Activated naive CD4-positive, alpha-beta T cell treated with anti-CD3 and anti-CD28 coated beads, Interleukin-2, amount 10 ng/mL, durations not matched to agents 7 days and 5 days (primary cell): Measurements from ENCODE around the gene ZBTB46.
"Not testable (repeated sequence)": the region's sequence is repeated elsewhere in the genome, so short reads cannot be mapped to it uniquely, and the experiment has no call there.

Experiments used
- CTCF ChIA-PET: fragments of 350-600 bp; sonication (Branson Sonifier 250); formaldehyde crosslinking; loops from one replicate; lab custom pipeline; 2021; ENCODE audit warnings: antibody characterized with exemption; lab: Charles Lee
- DNase-seq: peaks from one replicate; pipeline ENCODE4 v3.0.0-alpha.2; 2020
- H3K27ac Mint-ChIP-seq: one replicate; pipeline ENCODE4 v1.8.0; 2021; ENCODE audit warnings: mild to moderate bottlenecking, moderate library complexity, mixed read lengths
- H3K27me3 Mint-ChIP-seq: one replicate; pipeline ENCODE4 v1.8.0; 2021; ENCODE audit warnings: mild to moderate bottlenecking, mixed read lengths
- H3K36me3 Mint-ChIP-seq: one replicate; pipeline ENCODE4 v1.8.0; 2021; ENCODE audit warnings: mixed read lengths
- H3K4me1 Mint-ChIP-seq: one replicate; pipeline ENCODE4 v1.8.0; 2021; ENCODE audit warnings: mixed read lengths
- H3K4me3 Mint-ChIP-seq: one replicate; pipeline ENCODE4 v1.8.0; 2021; ENCODE audit warnings: mild to moderate bottlenecking, moderate library complexity, mixed read lengths
- H3K9me3 Mint-ChIP-seq: one replicate; pipeline ENCODE4 v1.8.0; 2021; ENCODE audit warnings: mixed read lengths

The ZBTB46 gene

DNA sequence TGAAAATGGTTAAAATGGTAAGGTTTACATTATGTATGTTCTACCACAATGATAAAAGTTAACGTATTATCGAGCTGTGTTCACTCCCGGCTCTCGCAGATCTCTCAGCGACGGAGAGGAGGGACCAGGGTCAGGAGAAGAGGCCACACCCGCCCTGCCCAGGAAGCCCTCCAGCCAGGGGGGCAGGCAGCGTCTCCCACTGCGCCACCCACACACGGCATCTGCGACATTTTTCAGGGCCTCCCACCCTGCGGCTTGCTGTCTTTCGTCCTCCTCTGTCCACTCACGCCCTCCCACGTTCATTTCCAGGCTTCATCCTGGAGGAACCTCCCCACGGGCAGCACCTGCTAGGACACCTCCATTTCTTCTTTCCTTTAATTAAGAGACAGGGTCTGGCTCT is 43.3 kb downstream of the ZBTB46 start:
- Mint-ChIP-seq H3K27me3 (peaks cover 8% of the 10 kb centered on the region), H3K36me3 (no peaks in the 10 kb centered on the region), H3K27ac (no peak overlapping the region), H3K4me1 (peaks cover 6% of the 10 kb centered on the region), H3K4me3 (no peak overlapping the region), H3K9me3 (no peaks in the 10 kb centered on the region)
- CTCF ChIA-PET, result interaction anchor here (2.2 kb wide), 1 partner anchor 81 kb away, joined by 8 read pairs; the partner anchor contains the start of genes ARFRP1 and ZGPAT
- DNase-seq, result no peak

DNA sequence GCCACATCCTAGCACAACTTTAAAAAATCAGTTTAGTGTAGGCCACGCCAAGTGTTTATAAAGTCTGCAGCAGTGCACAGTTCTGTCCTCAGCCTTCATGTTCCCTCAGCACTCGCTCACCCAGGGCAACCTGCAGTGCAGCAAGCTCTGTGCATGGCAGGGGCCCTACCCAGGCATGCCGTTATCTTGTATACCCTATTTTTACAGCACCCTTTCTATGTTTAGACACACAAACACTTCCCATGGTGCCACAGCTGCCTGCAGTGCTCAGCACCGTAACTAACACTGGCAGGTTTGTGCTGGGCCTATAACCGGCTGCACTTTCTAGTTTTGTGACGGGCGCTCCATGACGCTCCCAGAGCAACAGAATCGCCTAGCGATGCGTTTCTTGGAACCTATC is 43.8 kb downstream of the ZBTB46 start:
- CTCF ChIA-PET, result interaction anchor here (1.0 to 2.2 kb wide), 5 partner anchors 20 to 80 kb away, joined by 3 to 8 read pairs (median 4); partner anchors contain the start of genes ARFRP1 and ZGPAT
- Mint-ChIP-seq H3K4me3 (no peak overlapping the region), H3K36me3 (no peaks in the 10 kb centered on the region), H3K4me1 (peaks cover 10% of the 10 kb centered on the region), H3K27me3 (peaks cover 8% of the 10 kb centered on the region), H3K9me3 (no peaks in the 10 kb centered on the region), H3K27ac (no peak overlapping the region)
- no peak for DNase-seq

DNA sequence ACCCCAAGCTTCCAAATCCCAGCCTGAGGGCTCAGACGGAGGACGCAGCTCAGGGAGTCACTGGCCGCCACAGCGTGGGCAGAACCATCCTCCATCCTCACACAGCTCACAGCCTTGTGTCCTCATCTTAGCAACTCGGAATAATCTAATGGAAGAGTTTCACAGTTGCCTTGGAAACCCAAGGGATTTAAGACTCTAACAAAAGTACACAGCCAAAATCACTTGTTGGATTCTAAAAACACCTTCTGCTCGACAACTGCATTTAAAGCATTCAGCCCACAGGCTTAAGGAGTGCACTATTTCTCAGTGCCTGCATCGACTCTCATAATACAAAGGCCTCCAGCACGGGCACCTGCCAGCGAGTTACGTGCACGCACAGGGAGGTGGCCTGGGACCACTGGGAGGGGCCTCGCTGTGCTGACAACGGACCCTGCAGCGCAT is 45.4 kb downstream of the ZBTB46 start:
- no peak for DNase-seq
- CTCF ChIA-PET, result interaction anchor here (0.8 to 2.2 kb wide), 16 partner anchors 9 to 335 kb away, joined by 3 to 8 read pairs (median 4); partner anchors contain the start of genes ARFRP1, TPD52L2, UCKL1 and ZGPAT
- peaks cover 21% of the 10 kb centered on the region for H3K4me1 Mint-ChIP-seq
- H3K27me3 Mint-ChIP-seq, result peaks cover 13% of the 10 kb centered on the region
- H3K36me3 Mint-ChIP-seq, result no peaks in the 10 kb centered on the region
- no peak overlapping the region for H3K27ac Mint-ChIP-seq
- H3K4me3 Mint-ChIP-seq, result no peak overlapping the region
- no peaks in the 10 kb centered on the region for H3K9me3 Mint-ChIP-seq

DNA sequence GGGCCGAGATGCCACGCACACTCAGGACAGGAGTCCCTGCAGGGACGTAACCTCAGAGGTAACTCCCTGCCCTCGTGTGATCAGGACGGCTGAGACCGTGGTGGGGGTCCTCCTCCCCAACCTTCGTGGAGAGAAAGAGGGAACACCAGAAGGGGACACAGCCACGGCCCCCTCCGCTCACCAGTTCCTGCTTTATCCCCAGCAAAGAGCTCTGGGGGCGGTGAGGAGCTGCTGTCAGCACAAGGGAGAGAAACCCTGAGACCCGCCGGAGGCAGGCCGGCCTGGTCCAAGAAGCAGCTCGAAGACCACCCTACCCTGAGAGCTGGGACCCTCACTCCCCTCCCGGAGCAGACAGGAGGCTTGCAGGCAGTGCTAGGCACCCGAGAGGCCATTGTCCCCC is 47.1 kb downstream of the ZBTB46 start:
- CTCF ChIA-PET, result interaction anchor here (0.5 to 1.8 kb wide), 7 partner anchors 11 to 246 kb away, joined by 3 to 6 read pairs (median 4); no protein-coding TSS in a partner anchor
- Mint-ChIP-seq H3K27ac (no peak overlapping the region), H3K4me1 (peaks cover 21% of the 10 kb centered on the region)

DNA sequence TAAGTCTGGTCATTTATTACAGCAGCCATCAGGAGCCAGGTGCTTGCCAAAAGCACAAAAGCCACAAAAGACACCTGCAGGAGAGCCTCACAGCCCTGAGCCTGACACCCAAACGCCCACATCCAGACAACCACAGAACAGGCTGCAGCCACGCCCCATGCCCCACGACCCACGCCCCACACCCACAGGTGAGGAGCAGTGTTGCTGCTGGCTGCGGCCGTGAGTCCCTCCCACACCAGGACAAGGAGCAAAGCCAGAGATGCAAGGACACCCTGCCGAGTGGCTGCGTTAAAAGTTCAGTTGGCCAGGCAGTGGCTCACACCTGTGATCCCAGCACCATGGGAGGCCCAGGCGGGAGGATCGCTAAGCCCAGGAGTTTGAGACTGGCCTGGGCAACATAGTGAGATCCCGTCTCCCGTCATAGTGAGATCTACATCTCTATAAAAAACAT is 48.5 kb downstream of the ZBTB46 start:
- H3K9me3 Mint-ChIP-seq, result no peaks in the 10 kb centered on the region
- DNase-seq, result no peak
- CTCF ChIA-PET, result interaction anchor here (1.1 to 1.2 kb wide), 2 partner anchors 18 to 76 kb away, joined by 3 to 4 read pairs; no protein-coding TSS in a partner anchor
- H3K27ac Mint-ChIP-seq, result no peak overlapping the region
- H3K4me3 Mint-ChIP-seq, result no peak overlapping the region
- H3K4me1 Mint-ChIP-seq, result peaks cover 21% of the 10 kb centered on the region
- no peaks in the 10 kb centered on the region for H3K36me3 Mint-ChIP-seq
- peaks cover 13% of the 10 kb centered on the region for H3K27me3 Mint-ChIP-seq

More for the DNA sequence above, 47.1 kb downstream of the ZBTB46 start:
- no peaks in the 10 kb centered on the region for H3K9me3 Mint-ChIP-seq
- no peak overlapping the region for H3K4me3 Mint-ChIP-seq
- no peak for DNase-seq
- H3K27me3 Mint-ChIP-seq, result peaks cover 13% of the 10 kb centered on the region
- no peaks in the 10 kb centered on the region for H3K36me3 Mint-ChIP-seq

DNA sequence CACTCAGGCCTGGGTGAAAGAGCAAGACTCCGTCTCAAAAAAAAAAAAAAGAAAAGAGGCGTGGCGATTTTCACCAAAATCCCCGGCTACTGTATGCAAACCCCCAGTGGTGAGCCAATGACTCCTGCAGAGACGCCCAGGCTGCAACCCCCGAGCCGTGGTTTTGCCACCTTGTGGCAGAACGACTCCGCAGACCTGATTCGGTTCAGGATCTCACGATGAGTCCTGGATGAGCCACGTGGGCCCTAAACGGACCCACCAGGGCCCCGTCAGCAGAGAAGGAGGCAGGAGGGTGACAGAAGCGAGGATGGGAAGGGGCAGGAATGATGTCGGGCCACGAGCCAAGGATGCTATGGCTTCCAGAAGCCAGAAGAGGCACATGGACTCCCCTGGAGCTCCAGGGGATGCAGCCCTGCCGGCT is 49.0 kb downstream of the ZBTB46 start:
- no peak overlapping the region for H3K4me3 Mint-ChIP-seq
- H3K4me1 Mint-ChIP-seq, result peaks cover 21% of the 10 kb centered on the region
- H3K36me3 Mint-ChIP-seq, result no peaks in the 10 kb centered on the region
- peak; percentile 68 for DNase-seq
- peaks cover 13% of the 10 kb centered on the region for H3K27me3 Mint-ChIP-seq
- H3K27ac Mint-ChIP-seq, result no peak overlapping the region
- no peaks in the 10 kb centered on the region for H3K9me3 Mint-ChIP-seq
- CTCF ChIA-PET, result interaction anchor here (1.1 kb wide), 1 partner anchor 75 kb away, joined by 4 read pairs; no protein-coding TSS in a partner anchor

DNA sequence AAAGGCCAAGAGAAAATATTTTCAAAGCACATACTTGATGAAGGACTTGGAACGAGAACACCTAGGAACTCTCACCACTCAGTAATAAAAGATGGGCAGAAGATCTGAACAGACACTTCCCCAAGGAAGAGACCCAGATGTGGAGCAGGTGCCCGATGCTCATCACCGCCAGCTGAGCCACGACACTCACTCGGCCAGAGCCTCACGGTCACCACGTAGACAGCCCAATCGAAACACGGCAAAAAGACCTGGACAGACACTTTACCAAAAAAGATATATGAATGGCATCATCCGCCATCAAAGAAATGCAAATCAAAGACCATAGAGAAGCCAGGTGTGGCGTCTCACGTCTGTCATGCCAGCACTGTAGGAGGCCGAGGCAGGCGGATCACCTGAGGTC is 49.9 kb downstream of the ZBTB46 start:
- Mint-ChIP-seq H3K27ac (no peak overlapping the region), H3K4me3 (no peak overlapping the region), H3K9me3 (no peaks in the 10 kb centered on the region), H3K27me3 (peaks cover 13% of the 10 kb centered on the region), H3K4me1 (peaks cover 17% of the 10 kb centered on the region), H3K36me3 (no peaks in the 10 kb centered on the region)
- no peak for DNase-seq
- CTCF ChIA-PET, result no interaction called here

DNA sequence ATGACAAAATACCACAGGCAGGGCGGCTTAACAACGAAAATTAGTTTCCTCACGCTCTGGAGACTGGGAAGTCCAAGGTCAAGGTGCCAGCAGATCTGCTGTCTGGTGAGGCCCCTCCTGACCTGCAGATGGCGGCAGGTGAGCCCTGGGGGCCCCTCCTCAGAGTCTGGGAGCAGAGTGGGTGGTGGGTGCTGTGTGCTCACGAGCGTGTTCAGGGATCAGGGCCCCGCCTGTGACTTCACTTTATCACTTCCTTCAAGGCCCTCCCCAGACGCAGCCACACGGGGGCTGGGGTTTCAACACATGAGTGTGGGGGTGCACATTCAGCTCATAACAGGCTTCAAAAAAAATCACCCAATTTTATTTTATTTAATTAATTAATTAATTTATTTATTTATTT is 52.2 kb downstream of the ZBTB46 start:
- Mint-ChIP-seq H3K36me3 (no peaks in the 10 kb centered on the region), H3K4me3 (no peak overlapping the region), H3K9me3 (no peaks in the 10 kb centered on the region), H3K27me3 (peaks cover 17% of the 10 kb centered on the region), H3K27ac (no peak overlapping the region), H3K4me1 (peaks cover 15% of the 10 kb centered on the region)
- no peak for DNase-seq
- CTCF ChIA-PET, result interaction anchor here (1.2 kb wide), 1 partner anchor 195 kb away, joined by 6 read pairs; no protein-coding TSS in a partner anchor

DNA sequence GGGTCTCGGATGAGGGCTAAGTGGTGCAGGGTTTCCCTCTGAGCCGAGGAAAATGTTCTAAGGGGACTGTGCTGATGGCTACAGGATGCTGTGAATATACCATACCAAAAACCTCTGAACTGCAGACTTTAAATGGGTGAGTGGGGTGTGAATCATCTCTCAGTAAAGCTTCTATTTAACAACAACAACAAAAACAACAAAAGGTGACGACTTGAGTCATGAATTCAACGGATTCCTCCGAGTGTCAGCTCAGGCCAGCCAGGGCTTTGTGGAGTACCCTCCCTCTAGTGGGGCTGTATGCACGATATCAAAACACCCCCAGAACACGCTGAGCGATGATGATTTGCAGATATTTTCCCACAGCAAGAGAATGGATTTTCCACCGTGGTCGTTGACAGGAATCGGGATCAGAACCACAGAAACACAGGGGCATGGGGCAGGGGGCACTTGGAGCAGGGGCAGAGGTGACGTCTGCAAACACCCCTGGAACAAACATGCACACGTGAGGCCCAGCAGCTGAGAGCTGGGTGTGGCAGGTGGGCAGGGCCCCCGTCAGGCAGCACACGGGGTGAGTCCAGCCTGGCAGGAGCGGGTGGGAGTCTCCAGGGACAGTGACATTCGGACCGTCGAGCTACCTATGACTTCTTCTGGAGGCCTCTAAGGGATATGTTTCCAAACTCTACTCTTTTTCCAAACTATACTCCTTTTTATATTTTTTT is 52.9 kb downstream of the ZBTB46 start:
- H3K27me3 Mint-ChIP-seq, result peaks cover 11% of the 10 kb centered on the region
- no peaks in the 10 kb centered on the region for H3K9me3 Mint-ChIP-seq
- no peak overlapping the region for H3K4me3 Mint-ChIP-seq
- H3K4me1 Mint-ChIP-seq, result peaks cover 15% of the 10 kb centered on the region
- no peak for DNase-seq
- no peaks in the 10 kb centered on the region for H3K36me3 Mint-ChIP-seq
- H3K27ac Mint-ChIP-seq, result no peak overlapping the region
- CTCF ChIA-PET, result no interaction called here

DNA sequence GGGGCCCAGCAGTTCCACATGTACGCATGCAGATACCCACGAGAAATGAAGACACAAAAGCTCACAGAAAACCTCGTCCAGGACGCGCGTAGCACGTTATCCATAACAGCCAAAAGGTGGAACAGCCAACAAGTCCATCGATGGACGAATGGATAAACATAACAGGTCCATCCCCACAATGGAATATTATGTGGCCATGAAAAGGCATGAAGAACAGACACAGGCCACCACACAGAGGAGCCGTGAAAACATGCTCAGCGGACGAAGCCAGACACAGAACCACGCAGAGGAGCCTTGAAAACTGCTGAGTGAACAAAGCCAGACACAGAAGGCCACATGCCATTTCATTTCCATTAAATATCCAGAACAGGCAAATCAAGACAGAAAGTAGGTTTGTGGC is 53.5 kb downstream of the ZBTB46 start:
- no peak for DNase-seq
- no peaks in the 10 kb centered on the region for H3K9me3 Mint-ChIP-seq
- no peak overlapping the region for H3K27ac Mint-ChIP-seq
- no peaks in the 10 kb centered on the region for H3K36me3 Mint-ChIP-seq
- H3K4me1 Mint-ChIP-seq, result peaks cover 14% of the 10 kb centered on the region
- no peak overlapping the region for H3K4me3 Mint-ChIP-seq
- H3K27me3 Mint-ChIP-seq, result peaks cover 11% of the 10 kb centered on the region
- CTCF ChIA-PET, result no interaction called here

DNA sequence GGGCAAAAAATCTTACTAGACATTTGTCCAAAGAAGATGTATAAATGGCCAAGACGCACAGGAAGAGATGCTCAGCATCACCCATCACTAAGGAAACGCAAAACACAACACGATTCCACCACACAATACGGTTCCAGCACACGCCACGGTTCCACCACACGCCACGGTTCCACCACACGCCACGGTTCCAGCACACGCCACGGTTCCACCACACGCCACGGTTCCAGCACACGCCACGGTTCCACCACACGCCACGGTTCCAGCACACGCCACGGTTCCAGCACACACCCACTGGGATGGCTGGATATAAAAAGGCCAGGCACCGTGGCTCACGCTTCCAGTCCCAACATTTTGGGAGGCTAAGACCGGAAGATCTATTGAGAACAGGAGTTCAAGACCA is 54.2 kb downstream of the ZBTB46 start:
- H3K4me3 Mint-ChIP-seq, H3K9me3 Mint-ChIP-seq, H3K27ac Mint-ChIP-seq, H3K27me3 Mint-ChIP-seq, H3K36me3 Mint-ChIP-seq, DNase-seq, CTCF ChIA-PET, H3K4me1 Mint-ChIP-seq: not testable (repeated sequence)

DNA sequence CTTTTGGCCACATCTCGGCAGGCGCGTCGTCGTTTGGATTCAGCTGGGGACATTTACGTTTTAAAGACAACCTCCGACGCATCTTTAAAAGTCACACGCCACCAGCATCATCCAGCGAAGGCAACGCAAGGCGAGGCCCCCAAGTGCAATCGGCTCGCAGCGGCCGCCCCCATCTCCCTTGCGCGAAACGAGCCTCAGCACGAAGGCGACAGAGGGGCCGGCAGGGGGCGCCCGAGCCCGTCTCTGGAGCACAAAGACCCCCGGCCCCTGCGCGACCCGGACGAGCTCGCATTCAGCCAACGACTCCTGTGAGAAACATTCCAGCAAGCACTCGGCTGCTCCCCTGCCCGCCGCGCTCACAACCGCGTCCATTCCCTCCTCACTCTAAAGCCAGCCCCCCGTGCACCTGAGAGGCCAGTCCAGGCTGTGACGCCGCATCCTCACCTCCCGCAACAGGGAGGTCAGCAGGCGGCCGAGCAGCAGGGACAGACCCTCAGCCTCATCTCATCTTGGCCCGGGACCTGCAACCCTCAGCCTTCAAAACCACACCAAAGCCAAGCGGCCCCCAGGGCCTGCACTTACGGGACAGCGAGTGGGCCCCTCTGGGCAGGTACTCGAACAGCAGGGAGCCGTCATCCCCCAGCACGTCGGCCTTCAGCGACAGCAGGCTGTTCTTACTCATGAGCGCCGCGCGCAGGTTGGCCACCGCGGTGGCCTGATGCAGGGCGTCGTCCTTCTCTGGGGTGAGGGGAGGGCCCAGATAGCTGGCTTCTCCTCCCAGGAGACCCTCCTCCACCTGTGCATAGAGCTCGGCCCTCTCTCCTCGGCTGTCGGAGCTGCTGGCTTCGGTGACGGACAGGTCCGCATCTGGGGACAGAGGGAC is 55.7 kb downstream of the ZBTB46 start:
- H3K4me3 Mint-ChIP-seq, result no peak overlapping the region
- CTCF ChIA-PET, result interaction anchor here (0.8 to 1.3 kb wide), 3 partner anchors 11 to 14 kb away, joined by 3 read pairs; no protein-coding TSS in a partner anchor
- H3K27me3 Mint-ChIP-seq, result peaks cover 4% of the 10 kb centered on the region
- peak; percentile 36 for DNase-seq
- H3K4me1 Mint-ChIP-seq, result no peaks in the 10 kb centered on the region
- no peaks in the 10 kb centered on the region for H3K36me3 Mint-ChIP-seq
- H3K9me3 Mint-ChIP-seq, result no peaks in the 10 kb centered on the region
- no peak overlapping the region for H3K27ac Mint-ChIP-seq

DNA sequence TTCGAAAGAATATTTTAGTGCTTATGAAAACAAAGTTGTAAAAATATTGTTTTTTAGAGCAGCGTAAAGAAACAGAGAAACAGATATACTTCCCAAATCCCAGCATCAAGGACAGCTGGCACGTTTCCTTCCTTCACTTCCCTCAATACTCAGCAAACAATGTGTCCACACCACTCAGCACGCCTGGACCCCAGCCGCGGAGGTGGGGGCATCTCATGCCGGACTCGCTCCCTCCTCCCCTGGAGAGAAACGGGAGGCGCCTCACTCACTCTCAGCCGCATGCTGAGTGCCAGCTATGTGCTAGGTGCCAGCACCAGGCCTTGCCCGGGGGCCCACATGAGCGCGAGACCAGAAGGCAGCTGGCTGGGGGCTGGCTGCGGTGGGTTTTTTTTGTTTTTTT is 56.8 kb downstream of the ZBTB46 start:
- H3K9me3 Mint-ChIP-seq, result no peaks in the 10 kb centered on the region
- H3K27me3 Mint-ChIP-seq, result peaks cover 13% of the 10 kb centered on the region
- H3K27ac Mint-ChIP-seq, result no peak overlapping the region
- no peak overlapping the region for H3K4me3 Mint-ChIP-seq
- DNase-seq, result no peak
- no peaks in the 10 kb centered on the region for H3K36me3 Mint-ChIP-seq
- CTCF ChIA-PET, result no interaction called here
- H3K4me1 Mint-ChIP-seq, result no peaks in the 10 kb centered on the region
